T-helper 17 cell (primary cell): ENCODE data around the gene RHCE. TPM values are rescaled to one million over a fixed set of nuclear protein-coding genes. Genes with fewer than 3 reads are reported as not detected.
"Not testable (repeated sequence)": the region's sequence is repeated elsewhere in the genome, so short reads cannot be mapped to it uniquely, and the experiment has no call there.

ENCODE experiments used
- ATAC-seq: fragments of 150-1000 bp; cut with Tn5 transposase; 2 replicates; pipeline ENCODE4 v1.10.0; 2021; ENCODE audit warnings: mild to moderate bottlenecking, moderate library complexity
- DNase-seq, 3 donors: peaks; one replicate each; pipeline versions ENCODE4 v3.0.0 to v3.0.0-alpha.2; 2020 to 2021
- H3K9me3 ChIP-seq: one replicate; pipeline ENCODE4 v1.7.0; 2013; ENCODE audit warnings: low read length, mild to moderate bottlenecking; ENCODE audit not compliant: control insufficient read depth, poor library complexity, severe bottlenecking
- H3K27ac Mint-ChIP-seq: one replicate; pipeline ENCODE4 v1.8.0; 2022; ENCODE audit warnings: mild to moderate bottlenecking, moderate library complexity, mixed read lengths
- H3K27me3 Mint-ChIP-seq: one replicate; pipeline ENCODE4 v1.8.0; 2022; ENCODE audit warnings: mixed read lengths
- H3K36me3 Mint-ChIP-seq: one replicate; pipeline ENCODE4 v1.8.0; 2022; ENCODE audit warnings: low read depth, mixed read lengths
- H3K4me1 Mint-ChIP-seq: one replicate; pipeline ENCODE4 v1.8.0; 2022; ENCODE audit warnings: mild to moderate bottlenecking, mixed read lengths
- H3K4me3 Mint-ChIP-seq: one replicate; pipeline ENCODE4 v1.8.0; 2022; ENCODE audit warnings: mild to moderate bottlenecking, moderate library complexity, mixed read lengths
- total RNA-seq, 4 donors: library from RNA in 2 of 4; stranded (reverse) in 2 of 4; gene quantifications; one replicate each; pipeline ENCODE4 v1.2.3 and lab custom pipeline; 2022 to 2026

The RHCE gene
- not detected for total RNA-seq
- 0.12 to 0.83 reads per million in 2 donors for total RNA-seq (lab: John Stamatoyannopoulos, UW)

DNA sequence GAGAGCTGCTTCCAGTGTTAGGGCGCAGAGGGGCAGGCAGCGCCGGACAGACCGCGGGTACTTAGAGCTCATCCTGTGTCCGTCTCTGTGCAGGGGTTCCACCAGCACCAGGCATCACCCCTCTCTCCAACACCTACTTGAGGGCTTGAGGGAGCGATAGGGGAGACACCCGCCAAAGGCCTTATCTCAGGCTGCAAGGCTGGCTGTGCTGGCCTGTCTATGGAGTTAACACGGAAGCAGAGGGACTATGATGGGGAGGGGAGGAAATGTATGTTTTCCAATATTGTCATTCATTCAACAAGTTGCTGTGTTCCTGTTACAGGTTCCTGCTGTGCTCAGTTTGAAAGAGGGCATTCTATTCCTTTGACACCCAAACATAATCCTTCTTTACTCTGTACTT is at the start of gene RHCE:
RHCE (minus strand) TSS at position 111 of the 400 bp plus-strand sequence; CDS start at position 72, 39 bp downstream.
- H3K27me3 Mint-ChIP-seq, H3K4me3 Mint-ChIP-seq: not testable (repeated sequence)

DNA sequence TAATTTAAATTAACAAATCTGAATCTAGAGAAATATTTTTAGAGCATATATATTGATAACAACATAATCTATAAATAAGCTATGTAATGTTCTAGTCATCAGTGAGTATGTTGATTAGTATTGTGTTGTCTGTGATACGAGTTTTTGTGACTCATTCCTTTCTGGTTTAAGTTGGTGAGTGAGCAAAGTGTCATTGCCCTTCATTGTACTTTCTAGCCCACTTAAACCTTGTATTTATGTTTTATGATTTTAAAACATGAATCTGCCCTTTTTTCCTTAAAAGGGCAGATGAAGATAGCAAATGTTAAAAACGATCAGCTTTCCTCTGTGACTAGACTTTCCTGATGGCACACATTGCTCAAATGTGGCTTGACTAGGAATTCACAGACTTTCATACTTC is 48.6 kb upstream of the RHCE start:
- no peaks in the 10 kb centered on the region for H3K9me3 ChIP-seq
- Mint-ChIP-seq H3K4me3 (no peak overlapping the region), H3K4me1 (peaks cover 23% of the 10 kb centered on the region), H3K27me3 (no peaks in the 10 kb centered on the region), H3K36me3 (peaks cover 3% of the 10 kb centered on the region), H3K27ac (no peak overlapping the region)
- ATAC-seq, result no peak
- DNase-seq, result no peak

More for the DNA sequence above, at the start of gene RHCE:
- not testable (repeated sequence) for H3K9me3 ChIP-seq, ATAC-seq, DNase-seq, H3K4me1 Mint-ChIP-seq, H3K27ac Mint-ChIP-seq, H3K36me3 Mint-ChIP-seq

DNA sequence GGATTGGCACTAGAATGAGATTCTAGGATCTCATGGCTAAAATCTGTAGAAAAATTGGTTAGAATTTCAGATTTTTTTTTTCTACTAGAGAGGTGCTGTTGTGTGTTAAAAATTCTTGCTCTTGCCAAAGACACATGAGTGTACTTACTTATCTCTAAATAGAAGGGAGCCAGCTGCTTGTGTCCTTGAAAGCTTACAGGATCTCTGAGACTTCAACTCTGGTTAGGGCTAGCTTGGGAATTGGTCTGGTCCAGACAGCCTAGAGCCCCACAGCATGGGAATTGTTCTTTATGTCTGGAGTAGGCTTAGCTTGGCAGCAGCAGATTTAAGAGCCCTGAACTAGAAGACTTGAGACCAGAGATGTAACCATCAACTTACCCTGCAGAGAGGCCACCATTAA is 47.4 kb upstream of the RHCE start:
- Mint-ChIP-seq H3K27me3 (no peaks in the 10 kb centered on the region), H3K4me1 (peaks cover 20% of the 10 kb centered on the region), H3K36me3 (peaks cover 4% of the 10 kb centered on the region), H3K27ac (peak overlapping the region; percentile 9), H3K4me3 (no peak overlapping the region)
- DNase-seq (no peak), ATAC-seq (no peak)
- no peaks in the 10 kb centered on the region for H3K9me3 ChIP-seq

DNA sequence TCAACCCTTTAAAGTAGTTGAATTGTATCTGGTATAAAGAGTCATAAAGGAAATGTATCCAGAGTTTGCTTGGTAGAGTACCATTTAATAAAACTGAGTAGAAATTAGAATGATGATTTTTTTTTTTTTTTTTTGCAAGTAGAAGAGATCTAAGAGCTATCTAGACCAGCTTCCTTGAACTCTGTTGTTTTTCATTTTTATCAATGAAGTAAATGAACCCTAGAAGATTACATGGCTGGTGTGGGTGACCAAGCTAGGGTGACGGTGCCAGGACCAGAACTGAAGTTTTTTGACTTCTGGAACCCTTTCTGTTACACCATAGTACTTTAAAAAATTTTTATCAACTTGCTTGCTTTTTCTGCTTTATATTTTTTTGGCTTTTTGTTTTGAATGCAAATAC is 47.0 kb upstream of the RHCE start:
- Mint-ChIP-seq H3K36me3 (peaks cover 5% of the 10 kb centered on the region), H3K4me1 (peaks cover 22% of the 10 kb centered on the region), H3K4me3 (no peak overlapping the region), H3K27me3 (no peaks in the 10 kb centered on the region), H3K27ac (peak overlapping the region; percentile 9)
- DNase-seq (no peak), ATAC-seq (no peak)
- no peaks in the 10 kb centered on the region for H3K9me3 ChIP-seq

DNA sequence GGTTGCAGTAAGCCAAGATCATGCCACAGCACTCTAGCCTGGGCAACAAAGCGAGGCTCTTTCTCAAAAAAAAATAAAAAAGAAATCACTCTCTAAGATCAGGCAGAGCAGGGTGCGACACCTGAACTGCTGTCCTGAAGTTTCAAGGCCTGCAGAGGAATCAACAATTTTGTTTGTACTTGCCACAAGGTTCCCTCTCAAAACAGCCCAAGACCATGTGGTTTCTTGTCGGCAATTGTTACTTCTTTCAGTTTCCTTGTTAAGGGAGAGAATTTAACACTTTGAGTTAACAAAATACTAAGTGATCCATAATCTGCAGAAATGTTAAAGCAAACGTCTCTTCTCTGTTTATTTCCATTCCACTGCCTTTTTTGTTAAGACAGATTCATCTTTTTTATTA is 46.6 kb upstream of the RHCE start:
- ATAC-seq, result no peak
- Mint-ChIP-seq H3K4me1 (peaks cover 21% of the 10 kb centered on the region), H3K4me3 (no peak overlapping the region), H3K36me3 (peaks cover 5% of the 10 kb centered on the region), H3K27ac (no peak overlapping the region), H3K27me3 (no peaks in the 10 kb centered on the region)
- no peak for DNase-seq
- H3K9me3 ChIP-seq, result no peaks in the 10 kb centered on the region

DNA sequence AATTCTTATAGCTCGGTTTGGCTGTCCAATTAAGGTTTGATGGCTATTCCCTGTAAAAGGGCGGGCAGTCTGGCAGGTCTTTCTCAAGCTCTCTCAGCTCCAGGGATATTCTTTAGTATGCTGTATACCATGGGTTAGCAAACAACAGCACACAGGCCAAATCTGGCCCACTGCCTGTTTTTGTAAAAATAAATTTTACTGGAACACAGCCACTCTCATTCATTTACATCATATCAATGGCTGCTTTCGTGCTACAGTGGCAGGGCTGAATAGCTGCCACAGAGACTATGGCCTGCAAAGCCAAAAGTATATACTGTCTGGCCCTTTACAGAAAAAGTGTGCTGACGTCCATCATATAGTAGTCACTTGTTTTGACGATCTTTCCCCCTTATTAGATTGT is 42.1 kb upstream of the RHCE start:
- H3K4me1 Mint-ChIP-seq, result peaks cover 16% of the 10 kb centered on the region
- H3K36me3 Mint-ChIP-seq, result peaks cover 9% of the 10 kb centered on the region
- H3K9me3 ChIP-seq, result no peaks in the 10 kb centered on the region
- no peak for ATAC-seq
- DNase-seq, result no peak
- H3K27ac Mint-ChIP-seq, result peak overlapping the region; percentile 61
- no peaks in the 10 kb centered on the region for H3K27me3 Mint-ChIP-seq
- no peak overlapping the region for H3K4me3 Mint-ChIP-seq

DNA sequence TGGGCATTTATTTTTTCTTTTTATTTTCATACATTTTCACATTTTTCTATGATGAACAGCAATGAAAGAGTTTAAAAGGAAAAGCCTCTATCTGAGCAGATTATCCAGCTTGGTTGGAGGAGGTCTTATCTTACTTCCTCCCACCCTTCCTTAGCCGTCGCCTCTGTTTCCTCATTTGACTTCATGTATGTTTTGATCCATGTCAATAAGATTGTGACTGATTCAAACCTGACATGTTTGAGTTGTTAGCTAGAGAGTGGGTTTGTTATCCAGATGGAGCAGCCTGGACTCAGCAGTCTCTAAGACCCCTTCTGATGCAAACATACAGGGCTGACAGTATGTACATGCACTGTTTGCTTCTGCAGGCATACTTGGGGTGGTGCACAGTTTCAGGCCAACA is 41.2 kb upstream of the RHCE start:
- DNase-seq (no peak), ATAC-seq (no peak)
- no peaks in the 10 kb centered on the region for H3K9me3 ChIP-seq
- H3K36me3 Mint-ChIP-seq, result peaks cover 9% of the 10 kb centered on the region
- peaks cover 16% of the 10 kb centered on the region for H3K4me1 Mint-ChIP-seq
- no peak overlapping the region for H3K4me3 Mint-ChIP-seq
- no peak overlapping the region for H3K27ac Mint-ChIP-seq
- no peaks in the 10 kb centered on the region for H3K27me3 Mint-ChIP-seq

DNA sequence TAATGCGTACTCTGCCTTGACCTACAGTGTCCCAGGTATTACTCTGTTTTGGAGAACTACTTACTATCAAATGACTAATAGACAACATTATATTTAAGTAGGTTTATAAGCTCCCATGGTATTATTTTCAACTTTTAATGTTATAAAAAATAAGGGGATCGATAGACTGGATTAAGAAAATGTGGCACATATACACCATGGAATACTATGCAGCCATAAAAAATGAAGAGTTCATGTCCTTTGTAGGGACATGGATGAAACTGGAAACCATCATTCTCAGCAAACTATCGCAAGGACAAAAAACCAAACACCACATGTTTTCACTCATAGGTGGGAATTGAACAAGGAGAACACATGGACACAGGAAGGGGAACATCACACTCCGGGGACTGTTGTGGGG is 40.2 kb upstream of the RHCE start:
- peaks cover 13% of the 10 kb centered on the region for H3K4me1 Mint-ChIP-seq
- not testable (repeated sequence) for H3K9me3 ChIP-seq, H3K27me3 Mint-ChIP-seq, ATAC-seq, H3K36me3 Mint-ChIP-seq, DNase-seq, H3K27ac Mint-ChIP-seq, H3K4me3 Mint-ChIP-seq

DNA sequence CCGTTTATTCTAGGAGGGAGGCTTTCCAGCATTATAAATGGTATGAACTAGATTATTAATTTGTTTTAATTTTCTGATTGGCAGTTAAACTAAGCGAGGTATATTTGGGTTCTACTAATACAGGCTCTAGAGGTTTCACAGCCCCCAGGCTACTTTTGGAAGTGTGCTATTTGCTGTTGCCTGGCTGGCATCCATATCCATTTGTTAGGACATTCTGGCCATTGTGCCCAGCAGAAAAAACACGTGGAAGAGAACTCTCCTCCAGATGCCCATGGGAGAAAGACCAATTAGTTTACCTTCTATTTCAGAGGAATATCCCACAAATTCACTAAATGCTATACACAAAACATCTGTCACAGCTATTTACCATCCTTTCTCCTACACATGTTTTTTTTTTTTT is 39.4 kb upstream of the RHCE start:
- Mint-ChIP-seq H3K4me1 (peaks cover 10% of the 10 kb centered on the region), H3K4me3 (peak overlapping the region; percentile 49), H3K36me3 (peaks cover 6% of the 10 kb centered on the region), H3K27ac (no peak overlapping the region), H3K27me3 (no peaks in the 10 kb centered on the region)
- DNase-seq (no peak), ATAC-seq (no peak)
- H3K9me3 ChIP-seq, result no peaks in the 10 kb centered on the region

DNA sequence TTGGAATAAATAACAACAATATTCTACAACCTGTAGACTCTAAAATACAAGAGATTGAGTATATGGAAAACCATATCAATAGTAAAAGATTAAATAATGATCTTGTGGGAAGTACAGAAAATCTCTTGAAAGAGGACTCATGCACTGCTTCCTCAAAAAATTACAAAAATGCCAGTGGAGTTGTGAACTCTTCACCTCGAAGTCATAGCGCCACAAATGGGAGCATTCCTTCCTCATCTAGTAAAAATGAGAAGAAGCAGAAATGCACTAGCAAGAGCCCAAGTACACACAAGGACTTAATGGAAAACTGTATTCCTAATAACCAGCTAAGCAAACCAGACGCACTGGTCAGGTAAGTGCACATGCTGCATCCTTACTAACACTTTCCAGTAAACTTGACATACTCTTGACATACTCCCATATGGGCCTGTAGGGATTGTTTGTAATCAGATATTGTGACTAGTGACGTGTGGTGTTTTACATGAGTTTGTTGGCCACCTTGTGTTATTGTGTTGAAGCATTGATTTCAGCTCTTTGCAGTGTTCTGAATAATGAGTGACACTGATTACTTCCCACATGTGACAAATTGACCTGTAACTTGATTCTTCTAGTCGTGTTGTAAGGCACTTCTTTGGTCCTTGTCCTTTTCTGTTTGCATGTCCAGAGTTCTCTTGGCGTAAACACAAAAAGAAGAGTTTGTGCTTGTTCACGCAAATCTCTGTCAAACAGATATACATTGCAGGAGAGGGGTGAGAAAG is 38.1 kb upstream of the RHCE start:
- no peaks in the 10 kb centered on the region for H3K27me3 Mint-ChIP-seq
- H3K36me3 Mint-ChIP-seq, result peaks cover 8% of the 10 kb centered on the region
- H3K9me3 ChIP-seq, result no peaks in the 10 kb centered on the region
- no peak overlapping the region for H3K27ac Mint-ChIP-seq
- no peak for ATAC-seq
- H3K4me3 Mint-ChIP-seq, result no peak overlapping the region
- no peak for DNase-seq
- peaks cover 10% of the 10 kb centered on the region for H3K4me1 Mint-ChIP-seq

DNA sequence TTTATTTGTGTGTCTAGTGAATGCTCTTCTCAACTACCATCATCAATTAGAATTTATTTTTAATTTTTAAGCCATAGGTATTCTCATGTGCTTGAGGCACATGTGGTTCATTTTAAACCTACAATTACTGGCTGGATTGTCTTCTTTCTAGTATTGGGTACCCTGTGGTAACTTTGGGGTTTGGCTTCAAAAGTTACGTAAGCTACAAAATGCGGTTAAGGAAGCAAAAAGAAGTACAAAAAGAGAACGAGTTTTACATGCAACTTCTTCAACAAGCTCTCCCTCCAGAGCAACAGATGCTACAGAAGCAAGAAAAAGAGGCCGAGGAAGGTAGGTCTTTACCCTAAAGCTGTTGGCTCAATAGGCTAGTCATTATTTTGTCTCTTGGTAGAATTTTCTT is 35.9 kb upstream of the RHCE start:
- Mint-ChIP-seq H3K27me3 (no peaks in the 10 kb centered on the region), H3K4me3 (no peak overlapping the region), H3K27ac (no peak overlapping the region), H3K4me1 (peaks cover 2% of the 10 kb centered on the region), H3K36me3 (peaks cover 6% of the 10 kb centered on the region)
- ATAC-seq (no peak), DNase-seq (no peak)
- H3K9me3 ChIP-seq, result no peaks in the 10 kb centered on the region

DNA sequence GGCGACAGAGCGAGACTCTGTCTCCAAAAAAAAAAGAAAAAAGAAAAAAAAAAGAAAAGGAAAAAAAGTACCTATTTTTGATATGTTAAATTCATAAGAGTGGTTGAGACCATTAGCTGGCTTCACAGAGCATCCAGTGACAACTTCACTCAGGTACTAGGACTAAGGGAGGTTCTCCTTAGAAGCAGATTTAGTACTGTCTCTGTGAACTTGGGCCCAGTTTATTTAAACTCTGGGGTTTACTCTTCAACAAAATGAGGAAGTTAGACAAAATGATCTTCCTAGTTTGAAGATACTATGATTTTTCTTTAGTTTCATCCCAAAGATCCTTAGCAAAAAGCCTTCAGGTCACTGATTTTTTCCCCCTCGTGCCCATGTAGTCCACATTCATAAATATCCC is 31.3 kb upstream of the RHCE start:
- ATAC-seq, result no peak
- DNase-seq, result no peak
- Mint-ChIP-seq H3K27me3 (no peaks in the 10 kb centered on the region), H3K4me3 (no peak overlapping the region), H3K36me3 (peaks cover 2% of the 10 kb centered on the region), H3K4me1 (peaks cover 7% of the 10 kb centered on the region), H3K27ac (no peak overlapping the region)
- no peaks in the 10 kb centered on the region for H3K9me3 ChIP-seq

DNA sequence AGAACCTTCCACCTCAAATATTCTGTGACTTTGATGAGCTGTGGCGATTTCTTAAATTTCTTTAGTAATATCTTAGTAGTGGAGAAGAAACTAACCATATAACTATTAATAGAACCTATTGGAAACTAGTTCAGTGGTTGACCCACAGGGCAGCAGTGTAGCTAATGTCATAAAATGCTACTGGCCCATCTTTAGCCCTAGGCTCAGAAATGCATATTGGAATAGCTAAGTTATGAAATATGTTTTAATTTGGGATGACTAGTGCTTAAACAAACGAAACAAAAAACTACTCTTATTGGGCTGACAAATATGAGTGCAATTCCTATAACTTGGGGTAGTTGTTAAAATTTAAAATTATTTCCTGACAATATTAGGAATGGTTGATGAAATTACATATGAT is 30.3 kb upstream of the RHCE start:
- Mint-ChIP-seq H3K27me3 (no peaks in the 10 kb centered on the region), H3K36me3 (peaks cover 4% of the 10 kb centered on the region), H3K27ac (peak overlapping the region; percentile 16), H3K4me3 (no peak overlapping the region), H3K4me1 (peaks cover 10% of the 10 kb centered on the region)
- no peaks in the 10 kb centered on the region for H3K9me3 ChIP-seq
- DNase-seq, result no peak
- no peak for ATAC-seq

DNA sequence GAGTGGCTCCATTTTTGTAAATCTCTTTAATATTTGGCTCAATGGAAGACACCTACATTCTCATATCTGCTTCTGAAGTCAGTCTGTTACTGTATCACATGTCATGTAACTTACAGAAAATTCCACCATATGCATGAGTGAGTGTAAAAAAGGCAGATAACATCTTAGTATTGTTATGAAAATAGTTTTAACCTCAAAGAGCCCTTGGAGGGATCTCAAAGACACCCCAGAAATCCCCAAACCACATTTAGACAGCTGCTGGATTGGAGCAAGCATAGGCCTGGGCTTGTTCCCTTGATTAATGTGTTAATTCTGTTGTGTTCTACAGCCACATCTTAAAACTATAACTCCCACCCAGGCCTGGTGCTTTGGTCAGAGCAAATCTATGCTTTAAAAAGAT is 26.9 kb upstream of the RHCE start:
- Mint-ChIP-seq H3K27ac (no peak overlapping the region), H3K36me3 (peaks cover 2% of the 10 kb centered on the region), H3K4me3 (no peak overlapping the region), H3K27me3 (no peaks in the 10 kb centered on the region), H3K4me1 (peaks cover 18% of the 10 kb centered on the region)
- ATAC-seq (peak; percentile 66), DNase-seq (no peak)
- no peaks in the 10 kb centered on the region for H3K9me3 ChIP-seq
